HG03442 (cell line): Measurements from ENCODE around the gene NME1.
A peak's percentile ranks its signal among the peaks of the same experiment; 100 is the strongest.
"Not testable (repeated sequence)": the region's sequence is repeated elsewhere in the genome, so short reads cannot be mapped to it uniquely, and the experiment has no call there.

ENCODE experiments used
- ATAC-seq: cut with Tn5 transposase; IDR thresholded peaks from one replicate; pipeline ENCODE4 v1.9.1; 2021; ENCODE audit warnings: mild to moderate bottlenecking, moderate library complexity; ENCODE audit not compliant: unreplicated experiment

NME1 gene

GRCh38 chr17:51144266-51145022 lies 8.9 kb upstream of the NME1 start:
- ATAC-seq: no peak

GRCh38 chr17:51147650-51148049 lies 5.7 kb upstream of the NME1 start:
- no peak for ATAC-seq

DNA sequence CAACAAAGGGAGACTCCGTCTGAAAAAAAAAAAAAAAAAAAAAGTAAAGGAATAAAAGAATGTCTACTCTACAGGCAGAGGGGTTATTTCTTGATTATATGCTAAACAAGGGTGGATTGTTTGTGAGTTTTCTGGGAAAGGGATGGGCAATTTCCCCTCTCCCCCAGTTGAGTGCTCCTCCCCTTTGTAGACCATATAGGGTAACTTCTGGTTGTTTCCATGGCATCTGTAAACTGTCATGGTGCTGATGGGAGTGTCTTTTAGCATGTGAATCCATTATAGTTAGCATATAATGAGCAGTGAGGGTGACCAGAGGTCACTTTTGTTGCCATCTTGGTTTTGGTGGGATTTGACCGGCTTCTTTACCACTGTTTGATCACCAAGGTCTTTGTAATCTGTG lies 4.2 kb upstream of the NME1 start:
- ATAC-seq: no peak

GRCh38 chr17:51150932-51151331 lies 2.4 kb upstream of the NME1 start:
- no peak for ATAC-seq

- no peak for ATAC-seq
These were observed 571 bp upstream of the NME1 start for GRCh38 chr17:51152766-51153209.

GRCh38 chr17:51154176-51154575 lies 817 bp downstream of the NME1 start:
- no peak for ATAC-seq

- ATAC-seq: no peak
These were observed 2.1 kb downstream of the NME1 start for GRCh38 chr17:51155416-51155815.

DNA sequence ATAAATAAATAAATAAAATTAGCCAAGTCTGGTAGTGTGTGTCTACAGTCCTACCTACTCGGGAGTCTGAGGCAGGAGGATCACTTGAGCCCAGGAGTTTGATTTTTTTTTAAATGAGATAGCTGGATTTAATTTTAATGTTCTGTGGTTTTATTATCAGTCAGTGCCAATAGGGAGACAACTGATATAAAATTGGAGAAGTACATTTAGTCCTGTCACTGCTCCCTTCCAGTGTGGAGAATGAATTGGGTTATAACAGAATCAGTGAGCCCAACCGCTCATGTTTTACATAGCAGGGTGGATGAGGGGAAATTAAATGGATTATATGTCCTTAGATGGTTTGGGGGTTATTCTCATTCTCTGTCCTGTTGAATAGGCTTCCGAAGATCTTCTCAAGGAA lies 6.2 kb downstream of the NME1 start:
- no peak for ATAC-seq

GRCh38 chr17:51161541-51161940 lies 8.2 kb downstream of the NME1 start:
- no peak for ATAC-seq

- no peak for ATAC-seq
These were observed 11.7 kb downstream of the NME1 start for GRCh38 chr17:51164911-51165679.

DNA sequence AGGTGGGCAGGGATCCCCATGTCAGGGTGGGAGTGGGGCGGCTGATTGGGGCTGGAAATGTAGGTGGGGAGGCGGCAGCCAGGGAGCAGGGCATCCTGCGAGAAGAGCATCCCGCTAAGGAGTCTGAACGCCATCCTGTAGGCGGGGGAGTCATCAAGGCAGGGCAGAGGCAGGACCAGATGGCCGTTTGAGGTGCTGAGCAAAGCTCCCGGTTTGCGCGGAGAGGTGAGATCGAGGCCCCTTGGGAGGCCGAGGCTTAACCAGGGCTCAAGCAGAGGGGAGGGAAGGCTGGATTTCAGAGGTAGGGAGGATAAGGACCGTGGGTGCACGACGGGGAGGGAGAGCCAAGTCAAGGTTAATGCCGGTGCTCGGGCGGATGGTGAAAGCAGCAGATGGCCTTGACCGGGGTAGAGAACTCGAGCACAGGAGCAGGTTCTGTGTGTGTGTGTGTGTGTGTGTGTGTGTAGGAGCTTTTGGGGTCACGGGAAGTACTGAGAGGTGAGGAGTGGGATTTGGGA lies 12.4 kb downstream of the NME1 start:
- ATAC-seq: peak; percentile 18

GRCh38 chr17:51166198-51166986 lies 13.0 kb downstream of the NME1 start, which contains the start of gene NME2:
Gene NME2 (plus strand): TSS chr17:51166411. CDS start chr17:51166831, 420 bp downstream.
- peak; percentile 85 for ATAC-seq

DNA sequence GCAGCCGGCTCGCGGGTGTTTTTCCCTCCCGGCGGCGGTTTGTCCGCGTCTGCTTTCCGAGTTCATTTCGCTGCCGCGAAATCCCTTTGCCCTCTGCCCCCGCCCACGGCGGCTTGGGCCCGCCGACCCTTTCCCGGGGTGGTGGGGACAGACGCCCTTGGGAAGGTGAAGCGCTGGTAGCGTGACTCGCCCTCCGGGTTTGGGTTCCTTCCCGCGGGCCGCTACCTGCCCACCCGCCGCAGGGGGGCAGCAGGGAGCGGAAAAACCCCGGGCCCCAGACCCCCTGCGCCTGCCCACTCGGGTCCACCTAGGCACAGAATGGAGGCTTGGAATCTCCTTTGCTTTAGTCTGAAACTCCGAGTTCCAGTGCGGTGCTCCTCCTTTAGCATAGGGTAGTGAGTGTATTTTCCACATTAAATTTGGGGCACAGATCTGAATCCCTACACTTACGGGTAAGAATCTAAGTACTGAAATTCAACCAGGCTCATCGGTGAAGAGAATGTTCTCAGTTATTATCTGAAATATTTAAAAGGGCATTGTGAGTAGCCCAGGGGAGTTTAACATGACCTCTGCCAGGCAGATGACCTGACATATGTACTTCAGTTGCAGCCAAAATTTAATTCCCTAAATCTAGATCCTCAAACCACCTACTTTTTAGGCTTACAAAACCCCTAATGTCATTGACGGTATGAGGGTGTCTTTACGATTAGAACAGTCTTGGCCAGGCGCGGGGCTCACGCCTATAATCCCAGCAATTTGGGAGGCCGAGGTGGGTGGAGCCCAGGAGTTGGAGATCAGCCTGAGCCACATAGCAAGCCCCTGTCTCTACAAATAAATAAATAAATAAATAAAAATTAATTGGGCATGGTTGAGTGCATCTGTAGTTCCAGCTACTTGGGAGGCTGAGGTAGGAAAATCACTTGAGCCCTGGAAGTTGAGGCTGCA lies 13.9 kb downstream of the NME1 start:
- ATAC-seq: peak; percentile 43

DNA sequence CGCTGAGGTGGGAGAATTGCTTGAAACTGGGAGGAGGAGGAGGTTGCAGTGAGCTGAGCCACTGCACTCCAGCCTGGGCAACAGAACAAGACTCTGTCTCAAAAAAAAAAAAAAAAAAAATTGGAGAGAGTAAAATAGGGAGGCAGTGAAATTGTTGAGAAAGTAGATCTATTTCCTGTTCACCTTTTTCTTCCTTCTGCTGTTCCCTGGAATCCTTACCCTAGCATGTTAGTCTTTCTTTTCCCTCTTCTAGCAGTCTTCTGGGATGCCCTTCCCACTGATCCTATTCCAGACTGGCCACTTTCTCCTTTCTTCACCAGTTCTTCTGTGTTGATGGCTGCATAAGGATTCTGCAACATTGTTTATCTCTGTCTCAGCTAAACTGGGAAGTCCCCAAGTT lies 16.0 kb downstream of the NME1 start:
- ATAC-seq: no peak

- ATAC-seq: no peak
These were observed 17.4 kb downstream of the NME1 start for GRCh38 chr17:51170736-51171135.

DNA sequence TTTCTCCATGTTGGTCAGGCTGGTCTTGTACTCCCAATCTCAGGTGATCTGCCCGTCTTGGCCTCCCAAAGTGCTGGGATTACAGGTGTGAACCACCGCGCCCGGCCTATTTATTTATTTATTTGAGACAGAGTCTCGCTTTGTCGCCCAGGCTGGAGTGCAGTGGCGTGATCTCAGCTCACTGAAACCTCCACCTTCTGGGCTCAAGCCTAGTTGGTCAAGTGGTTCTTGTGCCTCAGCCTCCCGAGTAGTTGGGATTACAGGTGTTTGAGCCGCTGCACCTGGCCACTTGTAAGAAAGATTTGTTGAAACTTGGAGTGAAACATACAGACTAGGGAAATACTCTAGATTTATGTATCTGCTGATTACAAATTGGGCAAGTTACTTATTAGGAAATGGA lies 18.7 kb downstream of the NME1 start:
- ATAC-seq: not testable (repeated sequence)

DNA sequence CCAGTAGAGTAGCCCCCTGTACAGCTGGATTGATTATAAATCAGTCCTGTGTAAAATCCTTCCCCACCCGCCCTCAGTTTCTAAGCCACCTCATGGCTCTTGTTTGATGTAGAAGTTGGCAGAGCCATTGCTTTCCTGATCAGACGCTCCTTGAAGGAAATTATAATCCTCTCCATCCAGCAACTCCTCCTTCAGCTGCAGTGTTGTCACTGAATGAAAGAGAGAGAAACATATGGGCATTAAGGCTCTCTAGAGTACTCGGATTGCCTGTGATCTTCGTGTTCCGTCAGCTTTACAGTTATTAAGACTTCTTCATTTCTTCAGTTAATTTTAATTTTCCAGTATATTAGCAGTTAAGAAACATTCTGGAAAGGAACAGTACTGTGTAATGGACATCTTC lies 27.1 kb downstream of the NME1 start:
- ATAC-seq: no peak

DNA sequence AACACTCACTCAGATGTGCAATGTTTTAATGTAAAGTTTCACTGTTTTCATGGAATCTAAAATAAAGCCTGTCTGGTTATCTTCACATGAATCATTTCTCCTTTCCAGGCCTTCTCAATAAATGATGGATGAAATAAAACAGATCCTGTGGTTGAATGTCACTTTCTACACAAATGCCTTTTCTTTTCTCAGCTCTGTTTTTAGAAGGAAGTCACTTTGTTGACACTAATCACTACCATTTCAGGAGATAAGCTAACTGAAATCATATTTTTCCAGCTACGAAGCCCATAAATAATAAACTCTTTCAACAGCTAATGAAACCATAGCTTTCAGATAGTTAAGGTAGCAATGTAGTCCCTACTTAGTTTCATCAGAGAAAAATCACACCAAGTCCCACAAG lies 30.8 kb downstream of the NME1 start:
- ATAC-seq: no peak

DNA sequence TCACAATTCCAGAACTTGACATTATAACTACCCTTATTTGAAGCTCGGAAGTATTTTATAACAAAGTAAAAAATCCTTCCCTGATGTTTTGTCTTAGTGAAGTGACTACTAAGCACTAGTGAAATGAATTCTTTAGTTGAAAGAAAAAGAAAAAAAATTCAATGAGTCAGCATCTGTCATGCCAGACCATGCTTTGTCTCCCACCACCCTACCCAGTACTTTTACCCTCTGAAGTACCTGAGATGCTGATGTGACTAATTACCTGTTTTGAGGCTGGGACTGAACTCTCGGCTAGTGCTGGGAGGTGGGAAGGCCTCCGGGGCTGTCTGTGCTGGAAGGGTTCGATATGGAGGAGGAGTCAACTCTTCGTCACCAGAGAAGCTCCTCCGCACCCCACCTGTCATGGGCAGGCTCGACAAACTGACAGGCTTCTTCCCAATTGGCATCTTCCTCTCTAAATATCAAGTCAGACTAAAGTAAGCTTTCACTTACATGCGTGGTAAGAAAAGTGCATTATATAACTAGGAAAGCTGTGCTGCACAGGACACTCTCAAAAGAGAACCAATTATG lies 32.5 kb downstream of the NME1 start:
- no peak for ATAC-seq
